Astrocyte (in vitro differentiated cells and primary cell): ENCODE measurements around the gene CDK2. TPM values are rescaled to one million over a fixed set of nuclear protein-coding genes. Genes with fewer than 3 reads are reported as not detected.

Experiments used
- DNase-seq: peaks from one replicate; pipeline ENCODE4 v3.0.0-alpha.2; 2010; ENCODE audit warnings: low read depth
- FAIRE-seq: peaks from 2 replicates; lab custom pipeline; 2011; peaks lifted over from hg19 to GRCh38; lab: Jason Lieb, UNC
- H2AFZ ChIP-seq: 2 replicates; pipeline ENCODE4 v1.6.0; 2012; ENCODE audit warnings: low read depth, low read length, inconsistent platforms
- H3K27ac ChIP-seq: 2 replicates; pipeline ENCODE4 v1.5.1; 2011; ENCODE audit warnings: low read depth, low read length, inconsistent platforms
- H3K27me3 ChIP-seq: 2 replicates; pipeline ENCODE4 v1.6.0; 2011; ENCODE audit warnings: low read length, inconsistent platforms; ENCODE audit not compliant: insufficient read depth
- H3K36me3 ChIP-seq: 2 replicates; pipeline ENCODE4 v1.5.1; 2011; ENCODE audit warnings: low read length, inconsistent platforms; ENCODE audit not compliant: insufficient read depth
- H3K4me1 ChIP-seq: 2 replicates; pipeline ENCODE4 v1.5.1; 2011; ENCODE audit warnings: low read length, inconsistent platforms; ENCODE audit not compliant: insufficient read depth
- H3K4me2 ChIP-seq: 2 replicates; pipeline ENCODE4 v1.6.0; 2012; ENCODE audit warnings: low read length, inconsistent platforms
- H3K4me3 ChIP-seq: 2 replicates; pipeline ENCODE4 v1.5.1; 2011; ENCODE audit warnings: low read depth, mild to moderate bottlenecking, low read length, inconsistent platforms; ENCODE audit not compliant: insufficient read depth
- H3K79me2 ChIP-seq: 2 replicates; pipeline ENCODE4 v1.6.0; 2012; ENCODE audit warnings: mild to moderate bottlenecking, low read length, inconsistent platforms; ENCODE audit not compliant: insufficient read depth
- H3K9ac ChIP-seq: 2 replicates; pipeline ENCODE4 v1.6.0; 2012; ENCODE audit warnings: mild to moderate bottlenecking, low read length, inconsistent platforms
- H3K9me3 ChIP-seq: 2 replicates; pipeline ENCODE4 v1.5.1; 2012; ENCODE audit warnings: low read depth, mild to moderate bottlenecking, low read length, inconsistent platforms; ENCODE audit not compliant: insufficient read depth
- H4K20me1 ChIP-seq: 2 replicates; pipeline ENCODE4 v1.6.0; 2012; ENCODE audit warnings: low read length, inconsistent platforms; ENCODE audit not compliant: insufficient read depth
- H3K27ac Mint-ChIP-seq: one replicate; pipeline ENCODE4 v1.8.0; 2021; ENCODE audit warnings: mild to moderate bottlenecking, mixed read lengths; ENCODE audit not compliant: unreplicated experiment
- H3K27me3 Mint-ChIP-seq: one replicate; pipeline ENCODE4 v1.8.0; 2021; ENCODE audit warnings: low read depth, mixed read lengths; ENCODE audit not compliant: unreplicated experiment
- H3K36me3 Mint-ChIP-seq: one replicate; pipeline ENCODE4 v1.8.0; 2021; ENCODE audit warnings: low read depth, mixed read lengths; ENCODE audit not compliant: unreplicated experiment
- H3K4me1 Mint-ChIP-seq: one replicate; pipeline ENCODE4 v1.8.0; 2021; ENCODE audit warnings: low read depth, mixed read lengths; ENCODE audit not compliant: unreplicated experiment
- H3K4me3 Mint-ChIP-seq: one replicate; pipeline ENCODE4 v1.8.0; 2021; ENCODE audit warnings: mild to moderate bottlenecking, moderate library complexity, mixed read lengths; ENCODE audit not compliant: unreplicated experiment
- H3K9me3 Mint-ChIP-seq: one replicate; pipeline ENCODE4 v1.8.0; 2021; ENCODE audit warnings: mild to moderate bottlenecking, mixed read lengths; ENCODE audit not compliant: unreplicated experiment
- EZH2 ChIP-seq: IDR thresholded peaks from 2 replicates; pipeline ENCODE4 v1.6.1; 2012; ENCODE audit warnings: mild to moderate bottlenecking, low read length, inconsistent platforms; ENCODE audit not compliant: insufficient read depth
- total RNA-seq: library from RNA; stranded (reverse); gene quantifications from 2 replicates; pipeline ENCODE4 v1.2.1, GENCODE V29; 2021
- TF ChIP-seq, protein P1 (sequence below): IDR thresholded peaks from 2 replicates; pipeline ENCODE4 v1.5.1; 2011; ENCODE audit warnings: low read depth, mild to moderate bottlenecking, inconsistent platforms, low read length, moderate library complexity; ENCODE audit not compliant: insufficient read depth

Gene CDK2
- total RNA-seq, 1 donor from 2014 or later, result 44.3 TPM

DNA sequence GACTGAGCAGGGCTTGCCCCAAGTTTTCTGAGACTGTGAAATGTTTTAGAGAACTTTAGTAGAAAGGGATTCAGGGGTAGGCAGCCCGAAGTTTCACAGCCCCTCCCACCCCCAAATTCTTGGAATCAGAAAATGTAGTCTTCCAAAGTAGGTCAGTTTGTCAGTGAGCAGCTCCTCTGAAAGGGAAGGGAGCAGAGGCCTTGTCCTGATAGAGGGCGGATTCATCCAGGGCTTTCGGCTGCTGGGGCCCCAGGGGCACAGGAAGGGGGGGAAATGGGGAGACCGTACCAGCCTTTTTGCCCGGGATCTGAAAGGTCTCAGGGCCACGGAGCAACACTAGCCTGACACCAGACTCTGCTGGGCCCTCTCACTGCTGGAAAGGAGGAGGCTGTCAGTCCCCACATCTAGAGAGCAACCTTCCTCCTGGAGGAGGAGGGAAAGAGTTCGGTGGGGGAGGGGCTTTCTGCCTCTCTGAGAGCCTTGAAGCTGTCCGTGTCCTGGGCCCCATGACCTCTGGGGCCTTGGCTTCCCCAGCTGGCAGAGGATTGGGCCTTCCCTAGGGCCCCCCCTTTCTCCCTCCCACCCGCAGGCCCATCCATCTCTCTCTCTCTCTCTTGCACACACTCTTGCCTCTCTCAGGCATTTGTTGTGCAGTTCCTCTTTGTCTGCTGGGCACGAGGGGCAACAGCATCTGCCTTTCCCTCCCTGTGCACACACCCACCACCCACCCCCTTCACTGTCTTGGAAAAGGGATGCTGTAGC lies 54.0 kb downstream of the CDK2 start, which contains the start of gene IKZF4:
Gene IKZF4, plus strand, starts transcription at position 621 of the 762 bp plus-strand sequence. CDS start 451 bp downstream, outside the sequence.
- Mint-ChIP-seq H3K27me3 (no peaks in the 10 kb centered on the region), H3K36me3 (peaks cover 16% of the 10 kb centered on the region), H3K4me1 (peaks cover 15% of the 10 kb centered on the region), H3K27ac (peak within 1 kb of the TSS; percentile 86), H3K4me3 (peak within 1 kb of the TSS; percentile 85), H3K9me3 (no peaks in the 10 kb centered on the region)
- H3K27me3 ChIP-seq, result no peaks in the 10 kb centered on the region
- FAIRE-seq, result no peak
- no peak for DNase-seq
- peak within 1 kb of the TSS; percentile 82 for H3K4me2 ChIP-seq
- peak within 1 kb of the TSS; percentile 94 for H2AFZ ChIP-seq
- H3K9ac ChIP-seq, result peak within 1 kb of the TSS; percentile 63
- H3K27ac ChIP-seq, result no peak within 1 kb of the TSS
- no peak for TF ChIP-seq EZH2
- TF ChIP-seq, protein P1, sequence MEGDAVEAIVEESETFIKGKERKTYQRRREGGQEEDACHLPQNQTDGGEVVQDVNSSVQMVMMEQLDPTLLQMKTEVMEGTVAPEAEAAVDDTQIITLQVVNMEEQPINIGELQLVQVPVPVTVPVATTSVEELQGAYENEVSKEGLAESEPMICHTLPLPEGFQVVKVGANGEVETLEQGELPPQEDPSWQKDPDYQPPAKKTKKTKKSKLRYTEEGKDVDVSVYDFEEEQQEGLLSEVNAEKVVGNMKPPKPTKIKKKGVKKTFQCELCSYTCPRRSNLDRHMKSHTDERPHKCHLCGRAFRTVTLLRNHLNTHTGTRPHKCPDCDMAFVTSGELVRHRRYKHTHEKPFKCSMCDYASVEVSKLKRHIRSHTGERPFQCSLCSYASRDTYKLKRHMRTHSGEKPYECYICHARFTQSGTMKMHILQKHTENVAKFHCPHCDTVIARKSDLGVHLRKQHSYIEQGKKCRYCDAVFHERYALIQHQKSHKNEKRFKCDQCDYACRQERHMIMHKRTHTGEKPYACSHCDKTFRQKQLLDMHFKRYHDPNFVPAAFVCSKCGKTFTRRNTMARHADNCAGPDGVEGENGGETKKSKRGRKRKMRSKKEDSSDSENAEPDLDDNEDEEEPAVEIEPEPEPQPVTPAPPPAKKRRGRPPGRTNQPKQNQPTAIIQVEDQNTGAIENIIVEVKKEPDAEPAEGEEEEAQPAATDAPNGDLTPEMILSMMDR, result no peak
- no peaks in the 10 kb centered on the region for H4K20me1 ChIP-seq
- H3K79me2 ChIP-seq, result no peaks in the 10 kb centered on the region
- H3K9me3 ChIP-seq, result no peaks in the 10 kb centered on the region
- H3K4me3 ChIP-seq, result peak within 1 kb of the TSS; percentile 37
- H3K4me1 ChIP-seq, result no peaks in the 10 kb centered on the region
- peaks cover 3% of the 10 kb centered on the region for H3K36me3 ChIP-seq

DNA sequence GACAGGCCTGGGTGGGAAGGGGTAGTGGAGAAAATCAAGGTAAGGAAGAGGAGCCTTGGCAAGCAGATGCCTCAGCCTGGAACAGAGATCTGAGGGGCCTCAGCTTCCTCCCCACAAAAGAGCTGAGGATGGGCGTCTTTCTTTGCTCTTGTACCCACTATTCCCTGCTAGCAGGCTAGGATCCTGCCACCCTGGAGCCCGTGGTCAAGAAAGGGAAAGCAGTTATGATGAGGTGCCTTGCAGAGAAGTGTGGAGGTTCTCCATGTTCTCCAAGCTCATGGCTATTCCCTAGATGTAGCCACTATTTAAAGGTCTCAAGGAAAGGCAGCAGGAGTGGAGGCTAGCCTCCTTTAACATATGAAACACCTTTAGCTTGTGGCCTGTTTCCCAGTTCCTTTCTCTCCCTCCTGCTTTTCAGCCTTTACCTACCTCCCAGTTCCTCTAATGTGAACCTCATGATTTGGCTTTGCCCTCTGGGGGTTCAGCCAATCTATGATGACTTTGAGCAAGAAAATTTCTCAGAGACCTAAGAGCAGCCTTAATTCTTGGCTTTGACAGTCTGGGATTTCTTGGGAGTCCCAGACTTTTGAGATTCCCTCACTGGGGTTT lies 55.4 kb downstream of the CDK2 start:
- Histone ChIP-seq H3K27ac (no peak overlapping the region), H3K79me2 (no peaks in the 10 kb centered on the region), H3K9ac (peak overlapping the region; percentile 63), H4K20me1 (no peaks in the 10 kb centered on the region), H2AFZ (peak overlapping the region; percentile 94), H3K27me3 (no peaks in the 10 kb centered on the region), H3K36me3 (peaks cover 3% of the 10 kb centered on the region), H3K4me2 (peak overlapping the region; percentile 82), H3K4me1 (no peaks in the 10 kb centered on the region), H3K4me3 (peak overlapping the region; percentile 37), H3K9me3 (no peaks in the 10 kb centered on the region)
- peaks cover 17% of the 10 kb centered on the region for H3K36me3 Mint-ChIP-seq
- peak overlapping the region; percentile 86 for H3K27ac Mint-ChIP-seq
- peak overlapping the region; percentile 85 for H3K4me3 Mint-ChIP-seq
- H3K4me1 Mint-ChIP-seq, result peaks cover 15% of the 10 kb centered on the region
- no peaks in the 10 kb centered on the region for H3K9me3 Mint-ChIP-seq
- no peaks in the 10 kb centered on the region for H3K27me3 Mint-ChIP-seq
- no peak for DNase-seq
- no peak for FAIRE-seq
- TF ChIP-seq, protein P1, result no peak
- TF ChIP-seq EZH2, result no peak

Other genes with a start within 250 kb of the CDK2 start
- gene RDH5, start 246.4 kb upstream of the CDK2 start, total RNA-seq, result 1.4 and 2.1 TPM in 2 replicates
- 965 and 1,014 TPM in 2 replicates for gene CD63, start 237.8 kb upstream of the CDK2 start, total RNA-seq
- gene GDF11, start 223.7 kb upstream of the CDK2 start, total RNA-seq, result 25.3 and 28.9 TPM in 2 replicates
- 95.7 and 105 TPM in 2 replicates for gene SARNP, start 149.1 kb upstream of the CDK2 start, total RNA-seq
- 54.8 and 58.9 TPM in 2 replicates for gene ORMDL2, start 148.8 kb upstream of the CDK2 start, total RNA-seq
- gene DNAJC14, start 137.2 kb upstream of the CDK2 start, total RNA-seq, result 26.3 and 29.7 TPM in 2 replicates
- 3.6 and 4.7 TPM in 2 replicates for gene MMP19, start 123.9 kb upstream of the CDK2 start, total RNA-seq
- gene PYM1, start 38.9 kb upstream of the CDK2 start, total RNA-seq, result 31.5 and 33.6 TPM in 2 replicates
- gene DGKA, start 35.7 kb upstream of the CDK2 start, total RNA-seq, result 108 and 118 TPM in 2 replicates
- gene PMEL, start 788 bp upstream of the CDK2 start, total RNA-seq, result 3.9 and 13.8 TPM in 2 replicates
- gene RAB5B, start 7.2 kb downstream of the CDK2 start, total RNA-seq, result 110 and 127 TPM in 2 replicates
- 13.6 and 14.3 TPM in 2 replicates for gene SUOX, start 30.4 kb downstream of the CDK2 start, total RNA-seq
- 5.6 and 6.9 TPM in 2 replicates for gene IKZF4, start 54.2 kb downstream of the CDK2 start, total RNA-seq
- gene RPS26, start 75.1 kb downstream of the CDK2 start, total RNA-seq, result 39.4 and 45.9 TPM in 2 replicates
- 2.6 and 3.8 TPM in 2 replicates for gene ERBB3, start 113.3 kb downstream of the CDK2 start, total RNA-seq
- 124 and 130 TPM in 2 replicates for gene PA2G4, start 137.7 kb downstream of the CDK2 start, total RNA-seq
- gene RPL41, start 149.8 kb downstream of the CDK2 start, total RNA-seq, result 3,078 and 3,088 TPM in 2 replicates
- 4.1 and 4.2 TPM in 2 replicates for gene ZC3H10, start 151.4 kb downstream of the CDK2 start, total RNA-seq
- gene ESYT1, start 161.4 kb downstream of the CDK2 start, total RNA-seq, result 138 and 142 TPM in 2 replicates
- 110 and 118 TPM in 2 replicates for gene MYL6B, start 185.8 kb downstream of the CDK2 start, total RNA-seq
- gene MYL6, start 191.5 kb downstream of the CDK2 start, total RNA-seq, result 2,485 and 2,685 TPM in 2 replicates
- 57.5 and 57.6 TPM in 2 replicates for gene SMARCC2, start 222.7 kb downstream of the CDK2 start, total RNA-seq